Jurkat, Clone E6-1 (cell line): Measurements from ENCODE around the gene BARHL1.

Experiments
- DNase-seq: peaks from one replicate; pipeline ENCODE4 v3.0.0-alpha.2; 2011; ENCODE audit warnings: low read depth, low spot score
- H3K4me3 ChIP-seq: 2 replicates; pipeline ENCODE4 v1.5.1; 2011; ENCODE audit warnings: mild to moderate bottlenecking, low read length, control low read depth, moderate library complexity

BARHL1 gene

GRCh38 chr9:132637351-132637750 lies 54.9 kb downstream of the BARHL1 start:
- H3K4me3 ChIP-seq: no peak overlapping the region
- DNase-seq: no peak

GRCh38 chr9:132637801-132638200 lies 55.4 kb downstream of the BARHL1 start:
- no peak overlapping the region for H3K4me3 ChIP-seq
- DNase-seq: no peak

GRCh38 chr9:132638240-132638639 lies 55.8 kb downstream of the BARHL1 start:
- H3K4me3 ChIP-seq: no peak overlapping the region
- DNase-seq: no peak

- DNase-seq: no peak
- H3K4me3 ChIP-seq: no peak overlapping the region
Observed at GRCh38 chr9:132639322-132639721, 56.9 kb downstream of the BARHL1 start.
